SK-N-SH treated with all-trans-retinoic acid at 6 μM for 48 hours (cell line): ENCODE results near the gene DNAH1.

Source experiments
- ATAC-seq: fragments of 200-7000 bp; cut with Tn5 transposase; 3 replicates; pipeline ENCODE4 v1.9.1; 2020; ENCODE audit warnings: mild to moderate bottlenecking, moderate library complexity
- CREB5 ChIP-seq: fragments of 250-450 bp; sonication (Bioruptor Pico); IDR thresholded peaks from 2 replicates; pipeline ENCODE4 v1.5.1; 2020; ENCODE audit warnings: low read depth, mild to moderate bottlenecking, moderate library complexity
- CSDC2 ChIP-seq: fragments of 250-450 bp; sonication (Bioruptor Pico); IDR thresholded peaks from 2 replicates; pipeline ENCODE4 v1.5.0; 2020; ENCODE audit warnings: mild to moderate bottlenecking, moderate library complexity
- ESRRG ChIP-seq: fragments of 250-450 bp; sonication (Bioruptor Pico); IDR thresholded peaks from 2 replicates; pipeline ENCODE4 v1.6.1; 2021; ENCODE audit warnings: mild to moderate bottlenecking
- GLIS3 ChIP-seq: fragments of 250-450 bp; sonication (Bioruptor Pico); IDR thresholded peaks from 2 replicates; pipeline ENCODE4 v1.5.0; 2020; ENCODE audit warnings: mild to moderate bottlenecking, moderate library complexity
- ISL1 ChIP-seq: fragments of 250-450 bp; sonication (Bioruptor Pico); IDR thresholded peaks from 2 replicates; pipeline ENCODE4 v2.1.2; 2022; ENCODE audit warnings: mild to moderate bottlenecking, moderate library complexity
- OSR1 ChIP-seq: fragments of 250-450 bp; sonication (Bioruptor Pico); IDR thresholded peaks from 2 replicates; pipeline ENCODE4 v1.8.0; 2022; ENCODE audit warnings: moderate library complexity, mild to moderate bottlenecking, inconsistent platforms
- PATZ1 ChIP-seq: fragments of 250-450 bp; sonication (Bioruptor Pico); IDR thresholded peaks from 2 replicates; pipeline ENCODE4 v1.8.0; 2020; ENCODE audit warnings: mild to moderate bottlenecking, moderate library complexity, borderline replicate concordance
- POU6F1 ChIP-seq: fragments of 250-450 bp; sonication (Bioruptor Pico); IDR thresholded peaks from 2 replicates; pipeline ENCODE4 v1.8.0; 2021; ENCODE audit warnings: low read depth, mild to moderate bottlenecking, moderate library complexity, borderline replicate concordance
- PPARA ChIP-seq: fragments of 250-450 bp; sonication (Bioruptor Pico); IDR thresholded peaks from 2 replicates; pipeline ENCODE4 v1.5.0; 2020; ENCODE audit warnings: mild to moderate bottlenecking, borderline replicate concordance
- RARB ChIP-seq: fragments of 250-450 bp; sonication (Bioruptor Pico); IDR thresholded peaks from 2 replicates; pipeline ENCODE4 v1.8.0; 2021; ENCODE audit warnings: mild to moderate bottlenecking, moderate library complexity
- SNAI2 ChIP-seq: fragments of 250-450 bp; sonication (Bioruptor Pico); IDR thresholded peaks from 2 replicates; pipeline ENCODE4 v1.5.0; 2020; ENCODE audit warnings: mild to moderate bottlenecking, moderate library complexity
- TCF4 ChIP-seq: fragments of 250-450 bp; sonication (Bioruptor Pico); IDR thresholded peaks from 2 replicates; pipeline ENCODE4 v1.8.0; 2021; ENCODE audit warnings: mild to moderate bottlenecking, moderate library complexity, borderline replicate concordance
- TOX ChIP-seq: fragments of 250-450 bp; sonication (Bioruptor Pico); IDR thresholded peaks from 2 replicates; pipeline ENCODE4 v1.8.0; 2021; ENCODE audit warnings: mild to moderate bottlenecking, moderate library complexity, borderline replicate concordance
- TSHZ2 ChIP-seq: fragments of 250-450 bp; sonication (Bioruptor Pico); IDR thresholded peaks from 2 replicates; pipeline ENCODE4 v1.5.0; 2020; ENCODE audit warnings: mild to moderate bottlenecking, moderate library complexity
- ZC3H10 ChIP-seq: fragments of 250-450 bp; sonication (Bioruptor Pico); IDR thresholded peaks from 2 replicates; pipeline ENCODE4 v1.5.1; 2021; ENCODE audit warnings: mild to moderate bottlenecking, moderate library complexity
- ZFP3 ChIP-seq: fragments of 250-450 bp; sonication (Bioruptor Pico); IDR thresholded peaks from 2 replicates; pipeline ENCODE4 v1.5.0; 2020; ENCODE audit warnings: mild to moderate bottlenecking, moderate library complexity
- ZFP30 ChIP-seq: fragments of 450-650 bp; formaldehyde crosslinking; IDR thresholded peaks from 2 replicates; pipeline ENCODE4 v1.5.0; 2022; ENCODE audit warnings: mild to moderate bottlenecking, moderate library complexity
- ZNF565 ChIP-seq: fragments of 450-650 bp; formaldehyde crosslinking; conservative IDR thresholded peaks from 2 replicates; pipeline ENCODE4 v1.5.0; 2020; ENCODE audit warnings: low read depth, mild to moderate bottlenecking, moderate library complexity
- ZNF70 ChIP-seq: fragments of 450-650 bp; formaldehyde crosslinking; IDR thresholded peaks from 2 replicates; pipeline ENCODE4 v1.5.0; 2020; ENCODE audit warnings: mild to moderate bottlenecking, moderate library complexity
- ZNF8 ChIP-seq: fragments of 450-650 bp; formaldehyde crosslinking; IDR thresholded peaks from 2 replicates; pipeline ENCODE4 v1.5.0; 2020; ENCODE audit warnings: mild to moderate bottlenecking, moderate library complexity

DNAH1 gene

DNA sequence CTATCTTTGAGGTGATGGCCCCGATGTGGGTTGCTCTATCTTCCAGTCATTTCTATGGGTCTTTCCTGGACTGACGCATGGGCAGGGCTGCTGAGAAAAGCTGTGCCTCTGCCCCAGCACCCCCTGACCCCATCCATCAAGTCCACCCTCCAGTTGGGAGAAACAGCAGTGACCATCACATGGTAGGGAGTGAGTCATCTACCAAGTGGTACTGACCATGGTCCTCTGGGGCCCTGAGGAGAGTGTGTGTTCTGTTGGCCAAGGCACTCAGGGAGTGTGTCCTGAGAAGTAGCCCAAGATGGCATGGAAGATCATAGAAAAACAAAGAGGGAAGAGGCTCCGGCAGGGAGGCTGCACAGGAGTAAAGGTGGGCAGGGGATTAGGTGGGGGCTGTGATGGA lies 1.6 kb upstream of the DNAH1 start:
- TF ChIP-seq SNAI2 (CRISPR knock-in tag), result no peak
- no peak for TF ChIP-seq TCF4
- no peak for TF ChIP-seq ZFP3
- TF ChIP-seq POU6F1 (CRISPR knock-in tag), result no peak
- no peak for TF ChIP-seq TSHZ2 (CRISPR knock-in tag)
- TF ChIP-seq GLIS3 (CRISPR knock-in tag), result no peak
- no peak for TF ChIP-seq CSDC2 (CRISPR knock-in tag)
- TF ChIP-seq ZNF70, result no peak
- TF ChIP-seq ESRRG (CRISPR knock-in tag), result no peak
- no peak for ATAC-seq

DNA sequence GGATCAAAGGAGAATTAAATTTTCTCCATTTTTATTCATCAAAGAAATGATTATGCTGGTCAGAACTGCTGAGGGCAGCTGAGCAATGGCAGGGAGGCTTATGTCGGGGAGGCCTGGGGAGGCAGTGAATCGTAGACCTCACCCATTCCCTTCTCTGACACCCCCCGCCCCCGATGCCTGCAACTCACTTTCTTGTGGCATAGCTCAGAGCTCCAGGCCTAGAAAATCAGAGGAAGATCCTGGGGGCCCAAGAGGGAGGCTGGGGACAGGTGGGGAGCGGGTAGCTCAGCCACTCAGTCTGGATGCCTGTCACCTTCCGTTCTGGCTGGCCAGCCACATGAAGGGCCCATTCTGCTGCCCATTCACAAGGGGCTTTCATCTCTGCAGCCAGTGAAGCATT lies 1.1 kb upstream of the DNAH1 start:
- TF ChIP-seq PPARA (CRISPR knock-in tag), result no peak
- ATAC-seq, result no peak

- no peak for TF ChIP-seq CSDC2 (CRISPR knock-in tag)
- no peak for TF ChIP-seq ZFP3
- TF ChIP-seq RARB, result no peak
- TF ChIP-seq ZNF8, result no peak
- TF ChIP-seq ISL1 (CRISPR knock-in tag), result no peak
- no peak for TF ChIP-seq TOX (CRISPR knock-in tag)
- ATAC-seq, result peak; percentile 72
These were observed 1.3 kb downstream of the DNAH1 start for GRCh38 chr3:52317208-52318000.

DNA sequence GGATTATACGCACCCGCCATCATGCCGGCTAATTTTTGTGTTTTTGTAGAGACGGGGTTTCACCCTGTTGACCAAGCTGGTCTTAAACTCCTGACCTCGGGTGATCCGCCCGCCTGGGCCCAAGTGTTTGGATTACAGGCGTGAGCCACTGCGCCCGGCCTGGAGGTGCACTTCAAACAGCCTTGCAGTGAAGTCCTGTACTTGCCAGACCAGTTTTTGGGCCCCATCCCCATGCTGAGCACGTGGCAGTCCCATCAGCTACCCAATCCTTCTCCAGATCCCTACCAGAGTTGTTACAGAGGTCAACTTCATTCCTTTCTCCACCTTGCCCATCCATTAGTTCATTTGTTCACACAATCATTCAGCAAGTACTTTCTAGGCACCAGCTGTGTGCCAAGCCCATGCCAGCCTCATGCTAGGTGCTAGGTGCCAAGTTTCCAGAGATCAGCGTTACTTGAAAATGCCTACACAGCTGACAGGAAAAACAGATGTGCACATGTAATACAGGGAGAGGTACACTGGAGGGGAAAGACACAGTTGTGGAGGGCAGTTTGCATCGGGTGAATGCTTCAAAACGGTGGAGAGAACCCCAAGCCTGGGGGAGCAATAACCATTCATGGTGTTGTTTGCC lies 2.2 kb downstream of the DNAH1 start:
- TF ChIP-seq ZNF8 (no peak), TOX (CRISPR knock-in tag) (no peak), POU6F1 (CRISPR knock-in tag) (no peak), GLIS3 (CRISPR knock-in tag) (no peak), ISL1 (CRISPR knock-in tag) (no peak), ESRRG (CRISPR knock-in tag) (no peak), CSDC2 (CRISPR knock-in tag) (no peak), OSR1 (CRISPR knock-in tag) (no peak), ZNF565 (CRISPR knock-in tag) (no peak), PATZ1 (no peak), RARB (no peak), CREB5 (no peak), PPARA (CRISPR knock-in tag) (no peak), ZNF70 (no peak), SNAI2 (CRISPR knock-in tag) (no peak), ZC3H10 (CRISPR knock-in tag) (no peak), ZFP30 (CRISPR knock-in tag) (no peak)
- ATAC-seq, result no peak
